GM12878 (cell line): ENCODE measurements around the gene C1GALT1. TPM values are rescaled to one million over a fixed set of nuclear protein-coding genes. Genes with fewer than 3 reads are reported as not detected.

Experiments used
- ATAC-seq: fragments of 200-7000 bp; cut with Tn5 transposase; 3 replicates; pipeline ENCODE4 v1.9.1; 2020; ENCODE audit warnings: mild to moderate bottlenecking, moderate library complexity
- BruUV-seq: library from RNA; stranded (reverse); fragments of 400-500 nt; replicated peaks from 2 replicates; lab custom pipeline; 2021; lab: Mats Ljungman, UMichigan
- CTCF ChIA-PET: fragments of 300-600 bp; sonication (Branson Sonifier 250); formaldehyde crosslinking; extraction: SDS; loops from one replicate; lab custom pipeline; 2021; ENCODE audit warnings: inconsistent platforms; lab: Yijun Ruan, JAX
- POLR2A ChIA-PET: fragments of 350-600 bp; formaldehyde crosslinking; extraction: SDS; loops from one replicate; lab custom pipeline; 2021; ENCODE audit warnings: inconsistent platforms; lab: Charles Lee
- RAD21 ChIA-PET: fragments of 300-600 bp; sonication (Branson Sonifier 250); formaldehyde crosslinking; loops from one replicate; lab custom pipeline; 2023; ENCODE audit warnings: antibody characterized with exemption; ENCODE audit not compliant: unreplicated experiment; lab: Charles Lee
- SMC1A ChIA-PET: fragments of 300-600 bp; sonication (Branson Sonifier 250); formaldehyde crosslinking; loops from one replicate; lab custom pipeline; 2023; ENCODE audit not compliant: unreplicated experiment, uncharacterized antibody; lab: Charles Lee
- DNase-seq: peaks from one replicate; pipeline ENCODE4 v3.0.0-alpha.2; 2011; ENCODE audit warnings: low read depth, low spot score
- FAIRE-seq: peaks from 3 replicates; lab custom pipeline; 2011; peaks lifted over from hg19 to GRCh38; lab: Jason Lieb, UNC
- H2AFZ ChIP-seq: 2 replicates; pipeline ENCODE4 v1.6.0; 2011; ENCODE audit warnings: low read depth, low read length, control low read depth; ENCODE audit not compliant: control insufficient read depth
- H3K27ac ChIP-seq: 2 replicates; pipeline ENCODE4 v1.5.1; 2011; ENCODE audit warnings: control low read depth; ENCODE audit not compliant: control insufficient read depth, insufficient read depth
- H3K27me3 ChIP-seq, 2 experiments: replicated peaks in 1 of 2; 2 replicates each; pipeline versions ENCODE4 v1.6.0 to v1.6.1; 2011; ENCODE audit warnings: low read length in 1 of 2; ENCODE audit not compliant: control insufficient read depth in 2 of 2, insufficient read depth in 2 of 2
- H3K36me3 ChIP-seq, 2 experiments: 2 replicates each; pipeline ENCODE4 v1.5.1; 2011; ENCODE audit warnings: low read length in 1 of 2; ENCODE audit not compliant: control insufficient read depth in 2 of 2, insufficient read depth in 2 of 2
- H3K4me1 ChIP-seq: 2 replicates; pipeline ENCODE4 v1.6.1; 2011; ENCODE audit warnings: mild to moderate bottlenecking, low read length, moderate library complexity, mixed read lengths; ENCODE audit not compliant: control insufficient read depth, insufficient read depth
- H3K4me2 ChIP-seq: 2 replicates; pipeline ENCODE4 v1.6.0; 2011; ENCODE audit warnings: control low read depth; ENCODE audit not compliant: control insufficient read depth, insufficient read depth
- H3K4me3 ChIP-seq: fragments of 200-600 bp; sonication (generic); 2 replicates; pipeline ENCODE4 v1.5.1; 2016
- H3K79me2 ChIP-seq: 2 replicates; pipeline ENCODE4 v1.6.0; 2011; ENCODE audit warnings: low read length; ENCODE audit not compliant: control insufficient read depth, insufficient read depth
- H3K9ac ChIP-seq: 2 replicates; pipeline ENCODE4 v1.8.0; 2011; ENCODE audit warnings: low read length, control low read depth, mixed read lengths; ENCODE audit not compliant: control insufficient read depth, insufficient read depth
- H3K9me3 ChIP-seq: replicated peaks from 3 replicates; pipeline ENCODE4 v1.5.1; 2011; ENCODE audit warnings: mild to moderate bottlenecking, low read length; ENCODE audit not compliant: control insufficient read depth, insufficient read depth
- H4K20me1 ChIP-seq: 2 replicates; pipeline ENCODE4 v1.6.0; 2011; ENCODE audit not compliant: control insufficient read depth, insufficient read depth
- CEBPB ChIP-seq, 2 experiments: fragments of 150-350 bp in 1 of 2; IDR thresholded peaks; 2 replicates each; pipeline ENCODE4 v1.6.1; 2012 to 2014; ENCODE audit warnings: low read depth in 2 of 2, low read length in 2 of 2, borderline replicate concordance in 1 of 2, inconsistent platforms in 1 of 2
- KDM1A ChIP-seq: fragments of 200-600 bp; sonication (generic); IDR thresholded peaks from 2 replicates; pipeline ENCODE4 v1.6.1; 2016; ENCODE audit warnings: borderline replicate concordance
- NFXL1 ChIP-seq: fragments of 450-650 bp; IDR thresholded peaks from 2 replicates; pipeline ENCODE4 v1.6.1; 2017; ENCODE audit warnings: antibody characterized with exemption, mild to moderate bottlenecking, borderline replicate concordance
- PML ChIP-seq: IDR thresholded peaks from 2 replicates; pipeline ENCODE4 v1.6.1; 2012; ENCODE audit warnings: low read length, inconsistent platforms
- POU2F2 ChIP-seq: IDR thresholded peaks from 3 replicates; pipeline ENCODE4 v1.6.1; 2011; ENCODE audit warnings: low read depth, mild to moderate bottlenecking, low read length, borderline replicate concordance
- SUPT20H ChIP-seq: IDR thresholded peaks from 2 replicates; pipeline ENCODE4 v1.6.1; 2011; ENCODE audit warnings: low read depth, mild to moderate bottlenecking, low read length, moderate library complexity, borderline replicate concordance; ENCODE audit not compliant: control insufficient read depth
- TBL1XR1 ChIP-seq: IDR thresholded peaks from 2 replicates; pipeline ENCODE4 v1.6.1; 2012; ENCODE audit warnings: low read depth, low read length, improper control_type of control experiment
- WRNIP1 ChIP-seq: IDR thresholded peaks from 2 replicates; pipeline ENCODE4 v1.6.1; 2011; ENCODE audit warnings: low read depth, low read length, improper control_type of control experiment, borderline replicate concordance
- ZNF622 ChIP-seq: fragments of 450-650 bp; IDR thresholded peaks from 2 replicates; pipeline ENCODE4 v1.6.1; 2017; ENCODE audit warnings: mild to moderate bottlenecking, inconsistent platforms
- WGBS: methylation state at CpG from one replicate; pipeline ENCODE4 v1.1.6; 2016; ENCODE audit warnings: low lambda C conversion rate; ENCODE audit not compliant: insufficient replicate concordance, insufficient coverage; ENCODE audit errors: missing lambda C conversion rate; 5-methylcytosine and 5-hydroxymethylcytosine counted together
- in situ Hi-C: fragments of 300-500 bp; cut with MboI; formaldehyde crosslinking; loops from 9 replicates; pipeline ENCODE4 v1.14.3; 2018; ENCODE audit warnings: mixed read lengths
- intact Hi-C: fragments of 100-400 bp; cut with micrococcal nuclease; formaldehyde crosslinking; loops from one replicate; pipeline ENCODE4 v1.14.2; 2022; ENCODE audit not compliant: unreplicated experiment
- polyA plus RNA-seq, 11 experiments: library from polyadenylated mRNA; depleted of rRNA in 4 of 11; unstranded in 6 of 11; stranded (reverse) in 5 of 11; fragments of >200 nt; fragmentation: Nextera tagmentation in 4 of 11; fragmentation: Illumina TruSeq in 1 of 11; extraction: Ambion mirVana in 4 of 11; extraction: Trizol in 1 of 11; gene quantifications; 1 replicate in 1 of 11; 2 replicates in 10 of 11; pipeline versions ENCODE4 v1.2.1 to v1.2.3, GENCODE V29; 2011 to 2016; ENCODE audit warnings: inconsistent platforms in 2 of 11, missing spikeins in 2 of 11, low read depth in 1 of 11
- total RNA-seq, 4 experiments: library from RNA; depleted of rRNA in 3 of 4; stranded (reverse); fragments of >200 nt in 3 of 4; fragmentation: Illumina TruSeq in 1 of 4; extraction: Trizol in 1 of 4; gene quantifications; 2 replicates each; pipeline versions ENCODE4 v1.2.1 to v1.2.3, GENCODE V29; 2013 to 2021
- TF ChIP-seq, protein P1 (sequence below): fragments of 450-650 bp; IDR thresholded peaks from 2 replicates; pipeline ENCODE4 v1.6.1; 2016; ENCODE audit warnings: mild to moderate bottlenecking, moderate library complexity, borderline replicate concordance
- TF ChIP-seq, protein P2 (sequence below): IDR thresholded peaks from 2 replicates; pipeline ENCODE4 v1.6.1; 2012; ENCODE audit warnings: mild to moderate bottlenecking, low read depth, low read length
- TF ChIP-seq, protein P3 (sequence below): fragments of 450-650 bp; conservative IDR thresholded peaks from 2 replicates; pipeline ENCODE4 v1.6.1; 2017; ENCODE audit warnings: mild to moderate bottlenecking, moderate library complexity

Gene C1GALT1
- total and polyA plus RNA-seq, 10 of the 15 experiments (the other 5 are each of a cell fraction or from before 2014, with no cell fraction given): 1.6 to 25.0 (median 8.5) TPM

DNA sequence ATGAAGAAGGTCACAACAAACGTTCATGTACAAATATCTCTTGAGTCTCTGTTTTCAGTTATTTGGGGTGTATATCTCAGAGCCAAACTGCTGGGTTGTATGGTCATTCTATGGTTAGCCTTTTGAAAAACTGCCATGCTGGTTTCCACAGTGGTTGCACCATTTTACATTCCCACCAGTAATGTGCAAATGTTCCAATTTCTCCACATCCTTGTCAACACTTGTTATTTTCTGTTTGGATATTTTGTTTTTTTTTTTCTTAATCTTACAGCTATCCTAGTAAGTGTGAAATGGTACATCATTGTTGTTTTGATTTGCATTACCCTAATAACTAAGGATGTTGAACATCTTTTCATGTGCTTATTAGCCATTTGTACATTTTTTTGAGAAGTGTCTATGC, 13.0 kb upstream of the C1GALT1 start (continued):
- TF ChIP-seq, protein P1, sequence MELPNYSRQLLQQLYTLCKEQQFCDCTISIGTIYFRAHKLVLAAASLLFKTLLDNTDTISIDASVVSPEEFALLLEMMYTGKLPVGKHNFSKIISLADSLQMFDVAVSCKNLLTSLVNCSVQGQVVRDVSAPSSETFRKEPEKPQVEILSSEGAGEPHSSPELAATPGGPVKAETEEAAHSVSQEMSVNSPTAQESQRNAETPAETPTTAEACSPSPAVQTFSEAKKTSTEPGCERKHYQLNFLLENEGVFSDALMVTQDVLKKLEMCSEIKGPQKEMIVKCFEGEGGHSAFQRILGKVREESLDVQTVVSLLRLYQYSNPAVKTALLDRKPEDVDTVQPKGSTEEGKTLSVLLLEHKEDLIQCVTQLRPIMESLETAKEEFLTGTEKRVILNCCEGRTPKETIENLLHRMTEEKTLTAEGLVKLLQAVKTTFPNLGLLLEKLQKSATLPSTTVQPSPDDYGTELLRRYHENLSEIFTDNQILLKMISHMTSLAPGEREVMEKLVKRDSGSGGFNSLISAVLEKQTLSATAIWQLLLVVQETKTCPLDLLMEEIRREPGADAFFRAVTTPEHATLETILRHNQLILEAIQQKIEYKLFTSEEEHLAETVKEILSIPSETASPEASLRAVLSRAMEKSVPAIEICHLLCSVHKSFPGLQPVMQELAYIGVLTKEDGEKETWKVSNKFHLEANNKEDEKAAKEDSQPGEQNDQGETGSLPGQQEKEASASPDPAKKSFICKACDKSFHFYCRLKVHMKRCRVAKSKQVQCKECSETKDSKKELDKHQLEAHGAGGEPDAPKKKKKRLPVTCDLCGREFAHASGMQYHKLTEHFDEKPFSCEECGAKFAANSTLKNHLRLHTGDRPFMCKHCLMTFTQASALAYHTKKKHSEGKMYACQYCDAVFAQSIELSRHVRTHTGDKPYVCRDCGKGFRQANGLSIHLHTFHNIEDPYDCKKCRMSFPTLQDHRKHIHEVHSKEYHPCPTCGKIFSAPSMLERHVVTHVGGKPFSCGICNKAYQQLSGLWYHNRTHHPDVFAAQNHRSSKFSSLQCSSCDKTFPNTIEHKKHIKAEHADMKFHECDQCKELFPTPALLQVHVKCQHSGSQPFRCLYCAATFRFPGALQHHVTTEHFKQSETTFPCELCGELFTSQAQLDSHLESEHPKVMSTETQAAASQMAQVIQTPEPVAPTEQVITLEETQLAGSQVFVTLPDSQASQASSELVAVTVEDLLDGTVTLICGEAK: no peak
- no peak for TF ChIP-seq POU2F2
- TF ChIP-seq, all 136 proteins: peak for 0

DNA sequence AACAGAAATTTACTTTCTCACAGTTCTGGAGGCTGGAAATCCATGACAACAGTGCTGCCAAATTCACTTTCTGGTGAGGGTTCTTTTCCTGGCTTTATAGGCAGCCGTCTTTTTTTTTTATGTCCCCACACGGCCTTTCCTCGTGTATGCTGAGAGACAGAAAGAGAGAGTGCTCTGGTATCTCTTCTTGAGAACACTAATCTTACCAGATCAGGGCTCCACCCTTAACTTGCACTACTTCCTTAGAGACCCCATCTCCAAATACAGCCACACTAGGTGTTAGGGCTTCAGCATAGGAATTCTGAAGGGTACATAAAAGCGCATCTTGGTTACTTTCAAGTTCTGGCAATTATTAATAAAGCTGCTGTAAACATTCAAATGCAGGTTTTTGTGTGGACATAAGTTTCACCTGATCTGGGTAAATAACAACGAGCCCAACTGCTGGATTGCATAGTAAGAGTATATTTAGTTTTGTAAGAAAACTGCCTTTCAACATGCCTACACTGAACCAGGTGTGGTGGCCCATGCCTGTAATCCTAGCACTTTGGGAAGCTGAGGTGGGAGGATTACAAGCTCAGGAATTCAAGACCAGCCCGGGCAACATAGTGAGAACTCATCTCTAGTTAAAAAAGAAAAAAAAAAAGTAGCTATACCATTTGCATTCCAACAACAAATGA, 8.2 kb upstream of the C1GALT1 start:
- Histone ChIP-seq H3K27ac (no peak overlapping the region), H3K9me3 (no peaks in the 10 kb centered on the region; the same call in 2 of the 3 replicates), H3K36me3 (no peaks in the 10 kb centered on the region), H2AFZ (no peak overlapping the region), H3K79me2 (no peaks in the 10 kb centered on the region), H4K20me1 (no peaks in the 10 kb centered on the region), H3K9ac (no peak overlapping the region), H3K27me3 (no peaks in the 10 kb centered on the region), H3K4me2 (no peak overlapping the region), H3K4me1 (no peaks in the 10 kb centered on the region), H3K4me3 (no peak overlapping the region)
- BruUV-seq: no TSS peak
- WGBS: 65% methylated on average over 6 of the region's 6 CpGs
- DNase-seq (no peak), ATAC-seq (no peak), FAIRE-seq (no peak)
- ChIA-PET CTCF (interaction anchor here (1.4 kb wide), 2 partner anchors 21 to 71 kb away, joined by 3 to 4 read pairs; no protein-coding TSS in a partner anchor), POLR2A (no interaction called here), RAD21 (interaction anchor here (0.7 kb wide), 1 partner anchor 70 kb away, joined by 3 read pairs; no protein-coding TSS in a partner anchor), SMC1A (interaction anchor here (1.1 to 1.3 kb wide), 2 partner anchors 10 to 208 kb away, joined by 3 read pairs; no protein-coding TSS in a partner anchor)
- in situ Hi-C loops (no loop called here), intact Hi-C loops (no loop called here)
- no peak for TF ChIP-seq SUPT20H
- no peak for TF ChIP-seq ZNF622
- TF ChIP-seq, protein P2, sequence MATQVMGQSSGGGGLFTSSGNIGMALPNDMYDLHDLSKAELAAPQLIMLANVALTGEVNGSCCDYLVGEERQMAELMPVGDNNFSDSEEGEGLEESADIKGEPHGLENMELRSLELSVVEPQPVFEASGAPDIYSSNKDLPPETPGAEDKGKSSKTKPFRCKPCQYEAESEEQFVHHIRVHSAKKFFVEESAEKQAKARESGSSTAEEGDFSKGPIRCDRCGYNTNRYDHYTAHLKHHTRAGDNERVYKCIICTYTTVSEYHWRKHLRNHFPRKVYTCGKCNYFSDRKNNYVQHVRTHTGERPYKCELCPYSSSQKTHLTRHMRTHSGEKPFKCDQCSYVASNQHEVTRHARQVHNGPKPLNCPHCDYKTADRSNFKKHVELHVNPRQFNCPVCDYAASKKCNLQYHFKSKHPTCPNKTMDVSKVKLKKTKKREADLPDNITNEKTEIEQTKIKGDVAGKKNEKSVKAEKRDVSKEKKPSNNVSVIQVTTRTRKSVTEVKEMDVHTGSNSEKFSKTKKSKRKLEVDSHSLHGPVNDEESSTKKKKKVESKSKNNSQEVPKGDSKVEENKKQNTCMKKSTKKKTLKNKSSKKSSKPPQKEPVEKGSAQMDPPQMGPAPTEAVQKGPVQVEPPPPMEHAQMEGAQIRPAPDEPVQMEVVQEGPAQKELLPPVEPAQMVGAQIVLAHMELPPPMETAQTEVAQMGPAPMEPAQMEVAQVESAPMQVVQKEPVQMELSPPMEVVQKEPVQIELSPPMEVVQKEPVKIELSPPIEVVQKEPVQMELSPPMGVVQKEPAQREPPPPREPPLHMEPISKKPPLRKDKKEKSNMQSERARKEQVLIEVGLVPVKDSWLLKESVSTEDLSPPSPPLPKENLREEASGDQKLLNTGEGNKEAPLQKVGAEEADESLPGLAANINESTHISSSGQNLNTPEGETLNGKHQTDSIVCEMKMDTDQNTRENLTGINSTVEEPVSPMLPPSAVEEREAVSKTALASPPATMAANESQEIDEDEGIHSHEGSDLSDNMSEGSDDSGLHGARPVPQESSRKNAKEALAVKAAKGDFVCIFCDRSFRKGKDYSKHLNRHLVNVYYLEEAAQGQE: no peak
- TF ChIP-seq CEBPB (IDR thresholded peaks at IDR 0.05; ENCODE audit: borderline replicate concordance in 1 of 2, low read depth in 2 of 2, low read length in 2 of 2): no peak
- TF ChIP-seq TBL1XR1: no peak
- no peak for TF ChIP-seq PML
- TF ChIP-seq, protein P3, sequence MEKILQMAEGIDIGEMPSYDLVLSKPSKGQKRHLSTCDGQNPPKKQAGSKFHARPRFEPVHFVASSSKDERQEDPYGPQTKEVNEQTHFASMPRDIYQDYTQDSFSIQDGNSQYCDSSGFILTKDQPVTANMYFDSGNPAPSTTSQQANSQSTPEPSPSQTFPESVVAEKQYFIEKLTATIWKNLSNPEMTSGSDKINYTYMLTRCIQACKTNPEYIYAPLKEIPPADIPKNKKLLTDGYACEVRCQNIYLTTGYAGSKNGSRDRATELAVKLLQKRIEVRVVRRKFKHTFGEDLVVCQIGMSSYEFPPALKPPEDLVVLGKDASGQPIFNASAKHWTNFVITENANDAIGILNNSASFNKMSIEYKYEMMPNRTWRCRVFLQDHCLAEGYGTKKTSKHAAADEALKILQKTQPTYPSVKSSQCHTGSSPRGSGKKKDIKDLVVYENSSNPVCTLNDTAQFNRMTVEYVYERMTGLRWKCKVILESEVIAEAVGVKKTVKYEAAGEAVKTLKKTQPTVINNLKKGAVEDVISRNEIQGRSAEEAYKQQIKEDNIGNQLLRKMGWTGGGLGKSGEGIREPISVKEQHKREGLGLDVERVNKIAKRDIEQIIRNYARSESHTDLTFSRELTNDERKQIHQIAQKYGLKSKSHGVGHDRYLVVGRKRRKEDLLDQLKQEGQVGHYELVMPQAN: no peak
- TF ChIP-seq WRNIP1: no peak
- TF ChIP-seq KDM1A: no peak
- no peak for TF ChIP-seq NFXL1
